H54 (cell line): ENCODE data around the gene MOCOS.
A peak's percentile ranks its signal among the peaks of the same experiment; 100 is the strongest.

ENCODE experiments used
- DNase-seq: peaks from one replicate; pipeline ENCODE4 v3.0.0; 2011; ENCODE audit warnings: low spot score, mixed read lengths; ENCODE audit not compliant: insufficient read length
- FAIRE-seq: peaks from 3 replicates; lab custom pipeline; 2011; peaks lifted over from hg19 to GRCh38; lab: Jason Lieb, UNC
- POLR2A ChIP-seq: IDR thresholded peaks from 2 replicates; pipeline ENCODE4 v1.6.1; 2011; ENCODE audit warnings: low read depth, mild to moderate bottlenecking, low read length

MOCOS gene

GRCh38 chr18:36185901-36186460 is 1.3 kb upstream of the MOCOS start:
- no peak for TF ChIP-seq POLR2A
- no peak for FAIRE-seq
- DNase-seq, result no peak

- FAIRE-seq (no peak), DNase-seq (peak; percentile 34)
- no peak for TF ChIP-seq POLR2A
Observed at GRCh38 chr18:36186461-36187192, 670 bp upstream of the MOCOS start.

- FAIRE-seq, result no peak
- DNase-seq, result peak; percentile 19
- no peak for TF ChIP-seq POLR2A
Observed at GRCh38 chr18:36187826-36188721, 777 bp downstream of the MOCOS start.

- TF ChIP-seq POLR2A, result no peak
- FAIRE-seq, result no peak
Observed at GRCh38 chr18:36188916-36189315, 1.6 kb downstream of the MOCOS start.

GRCh38 chr18:36189486-36189885 is 2.2 kb downstream of the MOCOS start:
- no peak for TF ChIP-seq POLR2A
- FAIRE-seq (no peak), DNase-seq (no peak)

More at GRCh38 chr18:36188916-36189315, 1.6 kb downstream of the MOCOS start:
- DNase-seq, result no peak

GRCh38 chr18:36191286-36191685 is 4.0 kb downstream of the MOCOS start:
- DNase-seq, result no peak
- no peak for FAIRE-seq
- no peak for TF ChIP-seq POLR2A

GRCh38 chr18:36191711-36192110 is 4.4 kb downstream of the MOCOS start:
- DNase-seq (no peak), FAIRE-seq (no peak)
- TF ChIP-seq POLR2A, result no peak

- TF ChIP-seq POLR2A, result no peak
- DNase-seq (no peak), FAIRE-seq (no peak)
Observed at GRCh38 chr18:36194600-36195315, 7.5 kb downstream of the MOCOS start.

GRCh38 chr18:36195427-36196122 is 8.3 kb downstream of the MOCOS start:
- no peak for FAIRE-seq
- DNase-seq, result no peak
- TF ChIP-seq POLR2A, result no peak

GRCh38 chr18:36196238-36196995 is 9.1 kb downstream of the MOCOS start:
- no peak for DNase-seq
- TF ChIP-seq POLR2A, result no peak

GRCh38 chr18:36197511-36198166 is 10.3 kb downstream of the MOCOS start:
- DNase-seq, result no peak
- no peak for TF ChIP-seq POLR2A
- no peak for FAIRE-seq

More at GRCh38 chr18:36196238-36196995, 9.1 kb downstream of the MOCOS start:
- no peak for FAIRE-seq

- DNase-seq, result no peak
- TF ChIP-seq POLR2A, result no peak
- no peak for FAIRE-seq
Observed at GRCh38 chr18:36199691-36200295, 12.5 kb downstream of the MOCOS start.
